NCI-H187 (cell line): ENCODE data around the gene ABCD1.
A peak's percentile ranks its signal among the peaks of the same experiment; 100 is the strongest.

ENCODE experiments used
- DNase-seq, 2 experiments: peaks; one replicate each; lab custom pipeline; 2025; lab: John Stamatoyannopoulos, UW

Gene ABCD1

GRCh38 chrX:153762626-153763173 lies 38.0 kb downstream of the ABCD1 start:
- no peak for DNase-seq

GRCh38 chrX:153763298-153763932 lies 38.8 kb downstream of the ABCD1 start:
- no peak for DNase-seq

GRCh38 chrX:153763989-153764755 lies 39.5 kb downstream of the ABCD1 start, which contains the start of gene PLXNB3:
PLXNB3 (plus strand) TSS chrX:153764249; CDS start chrX:153765536, 1,287 bp downstream.
- DNase-seq = peak; percentile 67 to 85

- DNase-seq = no peak
These were observed 40.1 kb downstream of the ABCD1 start for GRCh38 chrX:153764786-153765137.

- DNase-seq = no peak
These were observed 40.8 kb downstream of the ABCD1 start for GRCh38 chrX:153765138-153766079.

DNA sequence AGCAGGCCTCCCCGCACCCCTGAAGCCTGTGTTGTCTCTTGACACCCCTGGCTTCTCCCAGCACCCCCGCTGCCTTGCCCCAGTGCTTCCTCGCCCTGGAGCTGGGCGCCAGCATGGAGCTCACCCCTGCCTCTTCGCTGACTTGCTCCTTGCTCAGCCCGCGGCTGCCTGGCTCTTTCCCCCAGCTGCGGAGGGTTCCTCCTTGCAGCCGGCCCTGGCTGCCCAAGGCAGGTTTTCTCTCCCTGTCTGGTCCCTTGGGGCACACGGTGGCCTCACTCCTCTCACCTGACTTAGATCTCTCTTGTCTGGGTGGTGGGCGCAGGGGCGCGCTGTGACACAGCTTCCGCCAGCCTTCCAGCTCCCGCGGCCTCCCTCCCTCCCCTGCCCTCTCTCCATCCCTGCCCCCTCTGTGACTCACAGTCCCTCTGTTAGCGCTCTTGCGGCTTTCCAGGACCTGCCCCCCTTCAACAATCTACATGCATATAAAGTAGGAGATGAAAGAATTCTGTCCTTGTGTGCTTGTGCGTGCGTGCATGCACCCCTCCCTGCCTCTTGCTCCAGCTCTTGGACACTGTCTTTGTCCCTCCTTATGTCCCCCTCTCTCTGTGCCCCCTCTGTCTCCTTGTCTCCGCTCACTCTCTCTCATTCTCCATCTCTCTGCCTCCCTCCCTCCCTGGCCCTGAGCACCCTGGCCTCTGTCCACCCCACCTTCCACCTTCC lies 41.6 kb downstream of the ABCD1 start:
- DNase-seq = peak in 1 of 2 experiments; percentile 32

DNA sequence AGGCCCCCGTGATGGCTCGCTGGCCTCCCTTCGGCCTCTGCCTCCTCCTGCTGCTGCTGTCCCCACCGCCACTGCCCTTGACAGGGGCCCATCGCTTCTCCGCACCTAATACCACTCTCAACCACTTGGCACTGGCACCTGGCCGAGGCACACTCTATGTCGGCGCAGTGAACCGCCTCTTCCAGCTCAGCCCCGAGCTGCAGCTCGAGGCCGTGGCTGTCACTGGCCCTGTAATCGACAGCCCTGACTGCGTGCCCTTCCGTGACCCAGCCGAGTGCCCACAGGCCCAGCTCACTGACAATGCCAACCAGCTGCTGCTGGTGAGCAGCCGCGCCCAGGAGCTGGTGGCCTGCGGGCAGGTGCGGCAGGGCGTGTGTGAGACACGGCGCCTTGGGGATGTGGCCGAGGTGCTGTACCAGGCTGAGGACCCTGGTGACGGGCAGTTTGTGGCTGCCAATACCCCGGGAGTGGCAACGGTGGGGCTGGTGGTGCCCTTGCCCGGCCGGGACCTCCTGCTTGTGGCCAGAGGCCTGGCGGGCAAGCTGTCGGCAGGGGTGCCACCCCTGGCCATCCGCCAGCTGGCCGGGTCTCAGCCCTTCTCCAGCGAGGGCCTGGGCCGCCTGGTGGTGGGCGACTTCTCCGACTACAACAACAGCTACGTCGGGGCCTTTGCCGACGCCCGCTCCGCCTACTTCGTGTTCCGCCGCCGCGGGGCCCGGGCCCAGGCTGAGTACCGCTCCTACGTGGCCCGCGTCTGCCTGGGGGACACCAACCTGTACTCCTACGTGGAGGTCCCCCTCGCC lies 42.4 kb downstream of the ABCD1 start:
- DNase-seq = no peak

- no peak for DNase-seq
These were observed 43.0 kb downstream of the ABCD1 start for GRCh38 chrX:153767674-153768055.

GRCh38 chrX:153768311-153769157 lies 43.9 kb downstream of the ABCD1 start:
- no peak for DNase-seq

GRCh38 chrX:153769158-153769864 lies 44.7 kb downstream of the ABCD1 start:
- DNase-seq = no peak

DNA sequence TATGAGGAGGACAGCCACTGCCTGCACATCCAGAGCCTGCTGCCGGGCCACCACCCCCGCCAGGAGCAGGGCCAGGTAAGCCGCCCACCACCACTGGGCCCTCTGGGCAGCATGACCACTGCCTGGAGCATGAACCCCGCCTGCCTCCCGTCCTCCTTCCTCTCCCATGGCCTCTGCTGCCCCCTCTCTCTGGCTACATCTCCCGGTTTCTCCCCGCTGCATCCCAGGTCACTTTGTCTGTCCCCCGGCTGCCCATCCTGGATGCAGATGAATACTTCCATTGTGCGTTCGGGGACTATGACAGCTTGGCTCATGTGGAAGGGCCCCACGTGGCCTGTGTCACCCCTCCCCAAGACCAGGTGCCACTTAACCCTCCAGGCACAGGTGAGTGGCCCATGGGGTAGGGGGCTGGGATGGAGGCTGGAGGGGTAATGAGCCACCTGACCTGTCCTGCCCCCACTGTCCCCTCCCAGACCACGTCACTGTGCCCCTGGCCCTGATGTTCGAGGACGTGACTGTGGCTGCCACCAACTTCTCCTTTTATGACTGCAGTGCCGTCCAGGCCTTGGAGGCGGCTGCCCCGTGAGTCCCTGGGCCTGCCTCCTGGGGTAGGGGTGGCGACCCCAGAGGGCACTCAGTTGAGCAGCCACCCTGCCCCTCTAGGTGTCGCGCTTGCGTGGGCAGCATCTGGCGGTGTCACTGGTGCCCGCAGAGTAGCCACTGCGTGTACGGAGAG lies 45.4 kb downstream of the ABCD1 start:
- DNase-seq = no peak

DNA sequence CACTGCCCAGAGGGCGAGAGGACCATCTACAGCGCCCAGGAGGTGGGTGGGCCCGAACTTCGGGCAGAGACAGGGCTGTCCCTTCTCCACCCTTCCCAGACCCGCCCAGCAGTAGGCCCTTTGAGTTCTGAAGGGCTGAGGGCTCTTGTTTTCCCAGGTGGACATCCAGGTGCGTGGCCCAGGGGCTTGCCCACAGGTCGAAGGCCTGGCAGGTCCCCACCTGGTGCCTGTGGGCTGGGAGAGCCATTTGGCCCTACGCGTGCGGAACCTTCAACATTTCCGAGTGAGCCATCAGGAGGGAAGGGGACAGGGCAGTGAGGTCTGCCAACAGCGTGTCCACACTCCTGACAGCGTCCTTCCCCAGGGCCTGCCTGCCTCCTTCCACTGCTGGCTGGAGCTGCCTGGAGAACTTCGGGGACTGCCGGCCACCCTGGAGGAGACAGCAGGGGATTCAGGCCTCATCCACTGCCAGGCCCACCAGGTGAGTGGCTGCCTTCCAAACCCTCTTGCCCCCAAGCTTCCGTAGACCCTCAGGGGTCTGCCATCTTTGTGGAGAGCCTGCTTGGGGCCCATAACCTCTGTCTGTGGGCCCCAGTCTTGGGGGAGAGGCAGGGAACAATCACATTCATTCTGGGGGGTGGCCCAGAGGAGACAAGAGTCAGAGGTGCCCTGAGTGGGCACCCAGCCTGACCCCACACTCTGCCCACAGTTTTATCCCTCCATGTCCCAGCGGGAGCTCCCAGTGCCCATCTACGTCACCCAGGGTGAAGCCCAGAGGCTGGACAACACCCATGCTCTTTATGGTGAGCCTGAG lies 46.2 kb downstream of the ABCD1 start:
- DNase-seq = no peak

DNA sequence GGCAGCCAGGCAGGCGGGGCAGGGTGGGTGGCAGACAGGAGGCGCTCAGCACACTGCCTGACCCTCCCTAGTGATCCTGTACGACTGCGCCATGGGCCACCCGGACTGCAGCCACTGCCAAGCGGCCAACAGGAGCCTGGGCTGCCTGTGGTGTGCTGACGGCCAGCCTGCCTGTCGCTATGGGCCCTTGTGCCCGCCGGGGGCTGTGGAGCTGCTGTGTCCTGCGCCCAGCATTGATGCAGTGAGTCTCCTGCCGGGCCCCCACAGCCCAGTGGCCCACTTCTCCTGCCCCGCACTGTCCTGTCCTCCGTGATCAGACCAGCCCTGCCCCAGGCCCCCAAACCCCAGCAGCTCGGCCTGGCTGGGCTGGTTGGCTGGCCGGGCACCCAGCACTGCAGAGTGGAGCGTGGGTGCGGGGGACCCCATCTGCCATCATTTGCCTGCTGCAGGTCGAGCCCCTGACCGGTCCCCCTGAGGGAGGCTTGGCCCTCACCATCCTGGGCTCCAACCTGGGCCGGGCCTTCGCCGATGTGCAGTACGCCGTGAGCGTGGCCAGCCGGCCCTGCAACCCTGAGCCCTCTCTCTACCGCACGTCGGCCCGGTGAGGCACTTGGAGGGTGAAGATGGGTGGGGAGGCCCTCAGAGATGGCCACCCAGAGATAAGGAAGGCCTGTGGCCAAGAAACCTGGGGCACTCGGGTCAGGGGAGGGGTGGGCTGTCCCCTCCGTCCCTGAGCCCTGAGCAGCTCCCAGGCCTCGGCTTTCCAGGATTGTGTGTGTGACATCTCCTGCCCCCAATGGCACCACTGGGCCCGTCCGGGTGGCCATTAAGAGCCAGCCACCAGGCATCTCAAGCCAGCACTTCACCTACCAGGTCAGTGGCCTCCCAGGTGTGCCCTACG lies 47.0 kb downstream of the ABCD1 start:
- DNase-seq = no peak

GRCh38 chrX:153772316-153773217 lies 47.9 kb downstream of the ABCD1 start:
- no peak for DNase-seq

DNA sequence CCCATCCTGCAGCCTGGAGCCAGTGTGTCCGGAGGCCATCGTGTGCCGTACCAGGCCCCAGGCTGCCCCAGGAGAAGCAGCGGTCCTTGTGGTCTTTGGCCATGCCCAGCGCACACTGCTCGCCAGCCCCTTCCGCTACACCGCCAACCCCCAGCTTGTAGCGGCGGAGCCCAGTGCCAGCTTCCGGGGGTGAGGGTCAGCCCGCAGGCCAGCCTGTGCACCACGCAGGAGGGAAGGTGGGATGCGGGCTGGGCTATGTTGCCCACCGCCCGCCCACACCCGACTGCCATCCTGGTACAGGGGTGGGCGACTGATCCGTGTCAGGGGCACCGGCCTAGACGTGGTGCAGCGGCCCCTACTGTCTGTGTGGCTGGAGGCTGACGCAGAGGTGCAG lies 48.6 kb downstream of the ABCD1 start:
- no peak for DNase-seq
